Smooth muscle cell of the brain vasculature (primary cell): Measurements from ENCODE around the gene TP63.
A peak's percentile ranks its signal among the peaks of the same experiment; 100 is the strongest.

Experiments used
- DNase-seq: peaks from one replicate; pipeline ENCODE4 v3.0.0-alpha.2; 2012; ENCODE audit warnings: low read depth, low spot score

The TP63 gene

DNA sequence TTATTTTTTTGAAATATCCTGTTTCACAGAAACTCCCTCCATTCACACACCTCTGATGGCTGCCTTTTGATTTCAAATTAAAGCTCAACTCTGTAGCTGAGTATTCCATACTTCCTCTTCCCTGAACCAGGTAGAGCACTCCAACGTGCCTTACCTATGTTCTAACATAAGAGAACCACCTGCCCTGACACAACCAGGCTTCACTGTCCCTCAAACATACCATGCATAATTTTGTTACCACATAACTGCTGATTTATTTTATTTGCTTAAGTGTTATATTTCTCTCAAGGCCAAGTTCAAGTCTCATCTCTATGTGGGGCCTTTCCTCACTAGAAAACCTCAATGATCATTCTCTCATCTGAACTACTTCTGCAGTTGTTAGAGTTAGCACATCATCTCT lies 279.8 kb downstream of the TP63 start:
- no peak for DNase-seq

DNA sequence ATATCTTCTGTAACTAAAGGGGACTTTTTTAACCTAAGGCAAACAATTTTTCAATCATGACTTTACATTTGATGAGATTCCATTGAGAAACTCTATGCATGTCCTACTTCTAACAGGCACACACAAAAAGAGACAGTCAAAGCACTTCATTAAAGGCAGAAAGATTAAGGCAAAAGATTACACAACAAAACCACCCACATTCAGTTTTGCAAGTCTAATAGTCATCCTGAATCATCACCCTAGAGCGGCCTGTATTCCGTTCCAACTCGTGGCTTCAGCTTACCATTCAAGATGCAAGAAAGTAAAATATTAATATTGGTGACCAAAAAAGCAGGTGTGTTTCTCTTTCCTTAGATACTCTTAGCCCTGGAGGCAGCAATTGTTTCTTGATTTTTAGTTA lies 283.6 kb downstream of the TP63 start:
- DNase-seq, result peak; percentile 12

DNA sequence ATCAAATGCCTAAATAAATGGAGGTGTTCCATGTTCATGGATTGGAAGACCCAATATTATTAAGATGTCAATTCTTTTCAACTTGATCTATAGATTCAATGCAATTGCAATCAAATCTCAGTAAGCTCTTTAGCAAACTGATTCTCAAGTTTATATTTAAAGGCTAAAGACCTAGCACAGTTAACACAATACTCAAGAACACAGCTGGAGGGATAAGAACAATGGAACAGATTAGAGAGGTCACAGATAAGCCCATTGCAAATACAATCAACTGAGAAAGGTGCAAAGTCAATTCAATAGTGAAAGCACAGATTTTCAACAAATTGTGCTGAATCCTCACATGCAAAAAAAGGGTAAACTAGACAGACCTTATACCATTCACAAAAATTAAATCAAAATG lies 290.6 kb downstream of the TP63 start:
- DNase-seq, result no peak

DNA sequence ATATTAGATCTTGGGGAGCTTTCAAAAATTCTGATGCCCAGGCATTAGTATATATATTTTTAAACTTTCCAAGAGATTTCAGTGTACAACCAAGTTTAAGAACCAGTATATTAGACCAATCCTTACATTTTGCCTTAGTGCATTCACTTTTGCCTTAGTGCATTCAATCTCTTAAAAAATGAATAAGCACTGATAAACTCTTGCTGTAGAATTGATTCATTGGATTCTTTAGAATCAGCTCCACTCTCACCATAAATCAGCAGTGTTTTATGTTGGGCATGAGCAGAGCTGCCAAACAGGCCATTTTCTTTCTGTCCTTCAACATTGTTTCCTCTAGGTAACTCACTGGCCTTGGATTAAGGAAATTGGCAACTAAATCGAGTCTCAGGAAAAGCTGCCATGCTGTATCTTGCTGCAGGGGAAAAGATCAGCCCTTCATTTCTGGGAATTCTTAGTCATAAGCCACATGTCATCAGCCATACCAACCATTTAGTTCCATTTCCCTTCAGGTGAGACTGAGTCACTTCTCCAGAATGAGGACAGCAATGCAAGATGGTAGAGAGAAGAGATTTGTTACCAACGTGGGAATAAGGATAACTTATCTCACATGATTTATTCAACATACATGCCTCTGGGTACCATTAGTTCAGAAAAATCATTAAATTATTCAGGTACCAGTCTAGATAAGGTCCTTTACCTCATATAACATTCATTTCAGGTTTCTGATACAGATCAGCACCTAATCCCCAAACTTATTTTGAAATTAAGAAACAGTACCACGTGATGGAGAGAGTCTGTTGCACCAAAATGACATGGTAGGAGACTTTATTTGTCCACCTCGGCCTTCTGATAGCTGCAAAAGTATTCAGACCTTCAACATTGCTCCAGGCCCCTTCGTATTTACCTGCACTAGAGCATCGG lies 297.0 kb downstream of the TP63 start:
- no peak for DNase-seq

DNA sequence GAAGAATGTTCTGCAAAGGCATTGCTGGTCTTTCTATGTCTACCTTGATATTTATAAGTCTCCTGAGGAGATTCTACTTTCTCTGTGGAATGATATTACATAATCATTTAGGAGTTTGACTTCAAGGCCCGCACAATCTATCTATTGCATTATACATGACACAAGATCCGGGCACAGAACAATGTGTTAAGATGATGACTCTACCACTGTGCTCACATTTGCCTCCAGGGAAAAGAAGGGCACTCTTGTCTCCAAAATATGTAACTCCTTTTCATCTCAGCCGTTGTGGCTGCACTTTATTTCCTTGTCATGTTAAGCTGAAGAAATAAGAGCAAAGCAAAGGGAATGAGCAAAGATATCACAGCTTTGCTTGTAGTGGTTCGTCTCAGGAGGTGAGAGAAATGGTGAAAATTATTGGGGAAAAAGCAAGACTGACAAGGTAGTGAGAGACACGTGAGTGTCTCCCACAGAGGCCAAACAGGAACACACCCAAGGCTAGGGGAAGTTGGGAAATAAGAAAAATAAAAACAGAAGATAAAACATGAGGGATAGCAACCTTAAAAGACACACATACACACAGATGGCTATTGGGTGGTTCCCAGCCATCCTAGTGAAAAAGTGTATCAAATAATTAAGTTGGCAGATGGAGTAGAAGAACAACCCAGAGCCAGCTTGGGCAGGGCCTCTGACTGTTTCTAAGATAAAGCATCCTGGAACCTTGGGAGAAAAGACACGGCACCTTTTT lies 305.2 kb downstream of the TP63 start:
- DNase-seq, result no peak

DNA sequence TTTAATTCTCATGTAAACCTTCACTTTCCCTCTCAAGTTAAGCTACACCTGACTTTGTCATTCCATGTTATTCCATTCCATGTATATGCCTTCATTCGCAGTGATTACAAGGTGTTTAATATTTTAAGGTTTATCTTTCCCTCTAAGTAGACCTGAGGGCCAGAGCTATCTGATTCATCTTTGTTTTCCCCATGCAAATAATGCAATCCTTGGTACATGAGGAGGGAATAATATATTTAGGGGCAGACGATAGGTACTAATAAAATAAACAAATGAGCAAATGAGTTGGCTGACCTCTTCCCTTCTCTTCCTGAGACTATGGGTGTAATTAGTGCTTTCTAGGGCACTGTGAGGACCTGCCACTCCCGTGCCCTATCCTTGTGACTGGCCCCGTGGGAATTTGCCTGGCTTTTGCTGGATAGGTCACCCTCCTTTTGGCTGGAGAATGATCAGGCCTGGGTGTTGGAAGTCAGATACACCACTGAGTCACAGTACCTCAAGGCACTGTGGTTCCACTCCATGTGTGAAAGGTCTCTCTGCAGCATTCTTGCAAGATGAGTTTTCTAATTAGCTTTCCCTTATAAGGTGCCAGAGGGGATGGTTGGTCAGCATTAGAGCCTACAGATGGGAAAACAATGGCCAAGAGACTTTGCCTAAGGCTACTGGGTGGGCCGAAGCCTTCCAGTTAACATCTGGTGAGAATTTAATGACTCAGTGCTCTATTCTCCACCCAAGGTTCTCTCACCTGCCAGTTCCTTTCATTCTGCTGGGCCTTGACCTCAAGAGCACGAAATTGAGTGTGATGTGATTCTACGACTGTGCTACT lies 306.3 kb downstream of the TP63 start:
- peak; percentile 7 for DNase-seq

DNA sequence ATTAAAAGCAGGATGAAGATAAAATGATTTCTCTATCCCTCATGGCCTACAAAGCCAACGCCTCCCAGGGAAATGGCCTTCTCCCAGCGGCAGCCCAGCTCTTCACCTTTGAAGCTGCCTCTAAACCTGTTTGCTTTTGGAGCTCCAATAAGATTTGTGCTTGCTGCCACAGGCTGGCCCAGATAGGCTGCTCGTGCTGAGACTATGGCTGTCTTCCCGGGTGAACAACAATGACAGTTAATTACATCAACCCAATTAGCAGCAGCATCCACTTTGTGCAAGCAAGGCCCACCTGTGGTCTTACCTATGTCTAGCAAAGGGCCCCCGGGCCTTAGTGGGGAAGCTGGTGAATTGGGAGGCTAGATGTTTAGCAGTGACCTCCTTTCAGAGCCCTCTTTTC lies 309.9 kb downstream of the TP63 start:
- no peak for DNase-seq

DNA sequence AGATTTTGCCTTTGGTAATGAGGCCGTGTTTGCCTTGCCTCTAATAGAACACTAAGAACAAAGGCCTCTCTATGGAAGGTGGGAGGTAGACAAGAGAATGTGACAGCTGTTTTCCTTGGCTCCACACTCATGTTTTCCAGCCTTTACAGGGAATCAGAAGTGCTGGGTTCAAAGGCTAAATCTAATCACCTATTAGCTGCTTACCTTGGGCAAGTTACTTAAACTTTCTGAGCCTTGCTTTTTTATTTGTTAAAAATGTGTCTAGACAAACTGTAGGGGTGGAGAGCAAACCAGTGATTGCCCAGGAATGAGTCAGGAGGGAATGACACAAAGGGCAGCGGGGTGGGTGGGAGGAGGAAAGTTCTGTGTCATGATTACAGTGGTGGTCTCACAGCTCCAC lies 310.5 kb downstream of the TP63 start:
- no peak for DNase-seq

DNA sequence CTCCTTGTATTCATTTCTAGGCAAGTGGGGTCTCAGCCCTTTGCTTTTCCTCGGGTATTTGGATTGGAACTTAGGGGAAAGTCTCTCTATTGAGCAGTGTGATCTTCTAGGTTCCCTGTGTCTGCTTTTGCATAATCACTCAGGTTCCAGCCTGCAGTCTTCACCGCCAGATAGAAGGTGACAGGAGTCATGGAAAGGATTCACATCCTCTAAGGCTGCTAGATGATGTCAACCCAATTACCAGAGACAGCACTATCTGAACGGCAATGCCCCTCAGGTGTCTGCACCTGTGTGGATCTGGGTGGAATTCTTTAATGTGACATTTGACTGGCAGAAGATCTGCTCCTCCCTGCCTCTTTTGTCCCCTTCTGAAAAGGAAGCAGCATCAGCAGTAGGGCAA lies 311.8 kb downstream of the TP63 start:
- DNase-seq, result no peak

DNA sequence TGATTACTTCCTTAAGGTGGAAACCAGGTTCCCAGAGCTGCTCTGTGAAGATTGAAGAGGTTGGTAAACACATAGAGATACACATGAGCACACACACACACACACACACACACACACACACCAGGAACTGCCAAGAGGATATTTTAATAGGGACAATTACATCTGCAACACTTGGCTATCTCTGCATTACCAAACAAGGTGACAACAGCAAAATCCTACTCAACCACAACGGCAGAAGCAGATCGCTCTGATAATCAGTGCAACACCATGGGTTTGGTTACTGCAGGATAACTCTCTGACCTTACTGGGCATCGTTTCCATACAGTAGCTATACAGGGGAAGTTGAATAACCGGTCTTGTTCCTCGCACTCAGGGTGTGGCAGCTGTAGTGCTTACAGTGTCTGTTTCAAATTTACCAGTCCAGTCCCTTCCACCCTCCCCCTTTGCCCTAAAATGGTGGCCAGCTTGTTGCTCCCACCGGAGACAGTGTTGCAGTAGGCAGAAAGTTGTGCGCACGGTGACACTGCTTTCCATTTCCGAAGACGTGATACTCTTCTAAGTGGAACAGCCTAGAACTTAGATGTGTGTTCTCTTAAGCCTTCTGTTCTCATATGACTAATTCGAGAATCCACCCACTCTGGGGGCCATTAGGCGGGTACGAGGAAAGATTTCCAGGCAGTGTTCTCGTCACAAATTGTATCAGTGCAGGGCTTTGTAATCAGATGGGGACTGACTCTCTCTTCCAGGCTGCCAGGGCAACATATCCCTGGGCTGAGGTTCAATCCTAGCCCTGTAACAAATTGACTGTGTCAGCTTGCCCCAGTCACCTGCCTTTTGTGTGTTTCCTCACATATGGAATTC lies 313.3 kb downstream of the TP63 start:
- no peak for DNase-seq

DNA sequence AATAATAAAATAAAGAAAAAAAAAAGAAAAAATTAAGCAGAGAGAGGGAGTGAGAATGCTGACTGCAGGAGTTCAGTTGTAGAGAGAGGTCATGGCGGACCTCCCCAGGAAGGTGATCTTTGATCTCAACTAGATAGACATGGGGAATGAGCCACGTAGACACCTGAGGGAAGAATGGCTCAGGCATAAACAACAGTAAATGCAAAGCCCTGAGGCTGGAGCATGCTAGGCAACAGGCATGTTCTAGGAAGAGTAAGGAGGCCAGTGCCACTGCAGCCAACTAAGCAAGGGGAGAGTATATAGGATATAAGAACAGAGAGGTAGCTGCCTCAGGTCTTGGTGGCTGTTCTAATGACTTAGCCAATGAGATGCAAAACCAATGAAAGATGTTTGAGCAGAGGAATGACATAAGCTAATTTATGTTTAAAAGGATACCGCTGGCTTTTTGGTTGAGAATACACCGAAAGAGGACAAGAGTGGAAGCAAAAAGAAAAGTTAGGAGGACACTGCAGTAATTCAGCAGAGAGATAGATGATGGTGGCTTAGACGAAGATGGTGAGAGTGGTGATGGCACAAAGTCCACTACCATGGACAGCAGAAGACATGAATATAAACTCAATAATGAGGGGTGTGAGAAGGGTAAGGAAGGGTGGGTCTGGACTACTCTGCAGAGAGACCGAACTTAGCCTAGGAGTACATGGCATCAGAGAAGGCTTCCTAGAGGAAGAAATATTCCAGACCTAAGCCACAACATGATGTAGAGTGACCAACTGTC lies 314.9 kb downstream of the TP63 start:
- DNase-seq, result no peak
